H1 (cell line): Measurements from ENCODE around the gene RBP7. TPM values are rescaled to one million over a fixed set of nuclear protein-coding genes. Genes with fewer than 3 reads are reported as not detected.

ENCODE experiments used
- CTCF ChIA-PET: fragments of 300-600 bp; sonication (Branson Sonifier 250); formaldehyde crosslinking; loops from one replicate; lab custom pipeline; 2021; ENCODE audit not compliant: partially characterized antibody; lab: Charles Lee
- POLR2A ChIA-PET: fragments of 300-600 bp; sonication (Branson Sonifier 250); formaldehyde crosslinking; loops from one replicate; lab custom pipeline; 2021; ENCODE audit warnings: inconsistent platforms; ENCODE audit not compliant: partially characterized antibody; lab: Charles Lee
- DNase-seq, 2 experiments: peaks; one replicate each; pipeline versions ENCODE4 v3.0.0 to v3.0.0-alpha.2; 2010 to 2022; ENCODE audit warnings: low spot score in 2 of 2, low read depth in 1 of 2, mixed read lengths in 1 of 2
- FAIRE-seq: peaks from 2 replicates; lab custom pipeline; 2011; peaks lifted over from hg19 to GRCh38; lab: Jason Lieb, UNC
- H2AFZ ChIP-seq: 2 replicates; pipeline ENCODE4 v1.8.1; 2012; ENCODE audit warnings: low read length, inconsistent platforms
- H2AK5ac ChIP-seq: 2 replicates; pipeline ENCODE4 v1.6.1; 2013; ENCODE audit warnings: low read depth, low read length
- H2BK120ac ChIP-seq: replicated peaks from 2 replicates; pipeline ENCODE3; 2013; ENCODE audit warnings: low read depth, low read length, inconsistent platforms
- H2BK12ac ChIP-seq: 2 replicates; pipeline ENCODE4 v1.6.1; 2013; ENCODE audit warnings: low read depth, low read length
- H2BK15ac ChIP-seq: 2 replicates; pipeline ENCODE4 v1.6.1; 2013; ENCODE audit warnings: low read length
- H2BK20ac ChIP-seq: 2 replicates; pipeline ENCODE4 v1.6.1; 2013; ENCODE audit warnings: low read length
- H2BK5ac ChIP-seq: 2 replicates; pipeline ENCODE4 v1.6.1; 2013; ENCODE audit warnings: low read depth, low read length
- H3K14ac ChIP-seq: 2 replicates; pipeline ENCODE4 v1.6.1; 2013; ENCODE audit warnings: inconsistent platforms; ENCODE audit not compliant: insufficient read length
- H3K18ac ChIP-seq: 2 replicates; pipeline ENCODE4 v1.6.1; 2013; ENCODE audit warnings: low read length; ENCODE audit errors: extremely low read depth
- H3K23ac ChIP-seq: 2 replicates; pipeline ENCODE4 v1.6.1; 2013; ENCODE audit warnings: inconsistent platforms; ENCODE audit not compliant: insufficient read length
- H3K23me2 ChIP-seq: 2 replicates; pipeline ENCODE4 v1.6.1; 2013; ENCODE audit warnings: low read depth, low read length
- H3K27ac ChIP-seq: 2 replicates; pipeline ENCODE4 v1.6.1; 2011; ENCODE audit warnings: low read depth, low read length, inconsistent platforms
- H3K27me3 ChIP-seq, 4 experiments: replicated peaks in 1 of 4; 1 replicate in 1 of 4; 2 replicates in 3 of 4; pipeline versions ENCODE4 v1.6.1 to v1.8.1; 2011 to 2013; ENCODE audit warnings: low read length in 3 of 4, mild to moderate bottlenecking in 3 of 4, inconsistent platforms in 2 of 4, mixed read lengths in 2 of 4, moderate library complexity in 1 of 4; ENCODE audit not compliant: control insufficient read depth in 3 of 4, insufficient read depth in 3 of 4; ENCODE audit errors: extremely low read depth in 1 of 4
- H3K36me3 ChIP-seq, 4 experiments: 2 replicates each; pipeline versions ENCODE4 v1.6.1 to v1.8.1; 2011 to 2013; ENCODE audit warnings: mild to moderate bottlenecking in 4 of 4, low read length in 3 of 4, moderate library complexity in 2 of 4, control low read depth in 1 of 4, inconsistent platforms in 1 of 4; ENCODE audit not compliant: insufficient read depth in 4 of 4, control insufficient read depth in 2 of 4
- H3K4ac ChIP-seq: replicated peaks from 2 replicates; pipeline ENCODE3; 2013; ENCODE audit warnings: low read length, low read depth, mixed read lengths, inconsistent platforms; ENCODE audit not compliant: insufficient read length
- H3K4me1 ChIP-seq, 4 experiments: replicated peaks in 1 of 4; 1 replicate in 1 of 4; 2 replicates in 3 of 4; pipeline versions ENCODE4 v1.6.1 to v1.8.1; 2011 to 2013; ENCODE audit warnings: low read length in 3 of 4, inconsistent platforms in 2 of 4, mixed read lengths in 1 of 4; ENCODE audit not compliant: insufficient read depth in 4 of 4, control insufficient read depth in 3 of 4
- H3K4me2 ChIP-seq, 2 experiments: 2 replicates each; pipeline versions ENCODE4 v1.6.1 to v1.8.1; 2011 to 2013; ENCODE audit warnings: low read depth in 2 of 2, low read length in 2 of 2, control low read depth in 1 of 2, inconsistent platforms in 1 of 2, mild to moderate bottlenecking in 1 of 2; ENCODE audit not compliant: insufficient read depth in 1 of 2
- H3K4me3 ChIP-seq, 4 experiments: fragments of 200-600, 300-600 bp in 1 of 4; sonication (generic), shearing (Covaris generic), sonication (Bioruptor Twin) in 1 of 4; 2 replicates each; pipeline versions ENCODE4 v1.5.1 to v1.8.1; 2011 to 2016; ENCODE audit warnings: low read length in 4 of 4, low read depth in 3 of 4, control low read depth in 2 of 4, inconsistent platforms in 2 of 4, mild to moderate bottlenecking in 2 of 4, mixed read lengths in 1 of 4, moderate library complexity in 1 of 4; ENCODE audit not compliant: insufficient read depth in 2 of 4; ENCODE audit errors: extremely low read depth in 1 of 4
- H3K56ac ChIP-seq: replicated peaks from 2 replicates; pipeline ENCODE3; 2013; ENCODE audit warnings: low read depth, mild to moderate bottlenecking, mixed read lengths, low read length, inconsistent platforms; ENCODE audit not compliant: insufficient read length
- H3K79me1 ChIP-seq: 2 replicates; pipeline ENCODE4 v1.6.1; 2013; ENCODE audit warnings: low read depth, low read length, control low read depth
- H3K79me2 ChIP-seq, 2 experiments: 2 replicates each; pipeline versions ENCODE4 v1.6.1 to v1.8.1; 2012 to 2013; ENCODE audit warnings: low read length in 2 of 2, mild to moderate bottlenecking in 2 of 2, inconsistent platforms in 1 of 2; ENCODE audit not compliant: insufficient read depth in 2 of 2, control insufficient read depth in 1 of 2
- H3K9ac ChIP-seq, 4 experiments: replicated peaks in 1 of 4; 1 replicate in 1 of 4; 2 replicates in 3 of 4; pipeline versions ENCODE4 v1.6.1 to v1.8.1; 2011 to 2013; ENCODE audit warnings: low read depth in 3 of 4, low read length in 3 of 4, control low read depth in 2 of 4, mild to moderate bottlenecking in 2 of 4, moderate library complexity in 2 of 4, inconsistent platforms in 1 of 4; ENCODE audit errors: extremely low read depth in 1 of 4
- H3K9me3 ChIP-seq, 2 experiments: 2 replicates each; pipeline versions ENCODE4 v1.6.1 to v1.8.1; 2012 to 2013; ENCODE audit warnings: mild to moderate bottlenecking in 2 of 2, moderate library complexity in 2 of 2, control low read depth in 1 of 2, inconsistent platforms in 1 of 2, low read depth in 1 of 2, low read length in 1 of 2, mixed read lengths in 1 of 2; ENCODE audit not compliant: insufficient read depth in 2 of 2
- H4K20me1 ChIP-seq, 2 experiments: replicated peaks in 1 of 2; 2 replicates each; pipeline versions ENCODE3 to v1.8.1; 2011 to 2013; ENCODE audit warnings: inconsistent platforms in 2 of 2, low read length in 2 of 2, mild to moderate bottlenecking in 1 of 2; ENCODE audit not compliant: insufficient read depth in 2 of 2, control insufficient read depth in 1 of 2
- H4K5ac ChIP-seq: 2 replicates; pipeline ENCODE4 v1.6.1; 2013; ENCODE audit warnings: low read length, low read depth, mixed read lengths, inconsistent platforms; ENCODE audit not compliant: insufficient read length
- H4K8ac ChIP-seq: 2 replicates; pipeline ENCODE4 v1.8.0; 2013; ENCODE audit warnings: mild to moderate bottlenecking, moderate library complexity, low read length, inconsistent platforms; ENCODE audit not compliant: insufficient read depth; ENCODE audit errors: extremely low read depth
- H4K91ac ChIP-seq: replicated peaks from 2 replicates; pipeline ENCODE3; 2013; ENCODE audit warnings: low read length, mixed read lengths, inconsistent platforms; ENCODE audit not compliant: insufficient read length
- CEBPB ChIP-seq: IDR thresholded peaks from 2 replicates; pipeline ENCODE4 v1.6.1; 2012; ENCODE audit warnings: low read depth, low read length
- CHD1 ChIP-seq: IDR thresholded peaks from 2 replicates; pipeline ENCODE4 v1.6.1; 2012; ENCODE audit warnings: low read depth, low read length, improper control_type of control experiment
- CHD2 ChIP-seq: IDR thresholded peaks from 2 replicates; pipeline ENCODE4 v1.6.1; 2012; ENCODE audit warnings: low read length, improper control_type of control experiment
- GABPA ChIP-seq: IDR thresholded peaks from 2 replicates; pipeline ENCODE4 v1.6.1; 2011; ENCODE audit warnings: mild to moderate bottlenecking, low read length, moderate library complexity, borderline replicate concordance; ENCODE audit not compliant: insufficient read depth
- PHF8 ChIP-seq: fragments of 200-600 bp; sonication (generic); conservative IDR thresholded peaks from 2 replicates; pipeline ENCODE4 v1.7.1; 2012; ENCODE audit warnings: low read depth, mild to moderate bottlenecking, inconsistent platforms, low read length, moderate library complexity
- RAD21 ChIP-seq, 2 experiments: IDR thresholded peaks in 1 of 2; conservative IDR thresholded peaks in 1 of 2; 2 replicates each; pipeline ENCODE4 v1.6.1; 2011; ENCODE audit warnings: low read depth in 2 of 2, low read length in 2 of 2, improper control_type of control experiment in 1 of 2, inconsistent platforms in 1 of 2, mild to moderate bottlenecking in 1 of 2, moderate library complexity in 1 of 2
- SP1 ChIP-seq: IDR thresholded peaks from 2 replicates; pipeline ENCODE4 v1.6.1; 2011; ENCODE audit warnings: low read depth, low read length
- SP2 ChIP-seq: IDR thresholded peaks from 2 replicates; pipeline ENCODE4 v1.6.1; 2012; ENCODE audit warnings: mild to moderate bottlenecking, low read length, inconsistent platforms
- SP4 ChIP-seq: IDR thresholded peaks from 2 replicates; pipeline ENCODE4 v1.6.1; 2012; ENCODE audit warnings: low read length, inconsistent platforms
- SRF ChIP-seq: IDR thresholded peaks from 2 replicates; pipeline ENCODE4 v1.6.1; 2011; ENCODE audit warnings: mild to moderate bottlenecking, low read depth, low read length, moderate library complexity
- SUZ12 ChIP-seq: fragments of 200-600 bp; sonication (generic); IDR thresholded peaks from 2 replicates; pipeline ENCODE4 v1.6.1; 2012; ENCODE audit warnings: mild to moderate bottlenecking, inconsistent platforms, low read length, moderate library complexity, mixed read lengths
- TAF7 ChIP-seq: optimal IDR thresholded peaks from 2 replicates; pipeline ENCODE3; 2011; ENCODE audit warnings: low read depth, mild to moderate bottlenecking, inconsistent platforms, low read length, moderate library complexity, borderline replicate concordance
- TCF12 ChIP-seq: IDR thresholded peaks from 2 replicates; pipeline ENCODE4 v1.6.1; 2011; ENCODE audit warnings: low read depth, mild to moderate bottlenecking, low read length
- WGBS, 2 experiments: shearing (Covaris generic) in 1 of 2; methylation state at CpG; one replicate each; pipeline versions ENCODE4 v1.1.6 to v1.1.7; 2013 to 2015; ENCODE audit warnings: low lambda C conversion rate in 2 of 2, mixed read lengths in 2 of 2, inconsistent platforms in 1 of 2, low coverage in 1 of 2, missing lambda C conversion rate in 1 of 2; ENCODE audit not compliant: insufficient replicate concordance in 2 of 2, insufficient coverage in 1 of 2, insufficient read length in 1 of 2; ENCODE audit errors: extremely low coverage in 1 of 2, missing lambda C conversion rate in 1 of 2; 5-methylcytosine and 5-hydroxymethylcytosine counted together
- polyA plus RNA-seq, 7 experiments: library from polyadenylated mRNA; depleted of rRNA in 3 of 7; stranded (reverse) in 5 of 7; unstranded in 2 of 7; fragments of >200 nt in 5 of 7; fragments of 200-250 nt in 2 of 7; gene quantifications; 1 replicate in 5 of 7; 2 replicates in 1 of 7; 4 replicates in 1 of 7; pipeline versions ENCODE4 v1.2.1 to v1.2.3, GENCODE V29; 2011 to 2013; ENCODE audit warnings: missing spikeins in 2 of 7, mixed read lengths in 2 of 7
- total RNA-seq: library from RNA; stranded (reverse); fragmentation: NEBNext Ultra II Directional; extraction: Animal tissue kit (Norgen Biotek cat#: 25700); gene quantifications from 2 replicates; pipeline ENCODE4 v1.2.1, GENCODE V29; 2021
- TF ChIP-seq, protein P1 (sequence below): IDR thresholded peaks from 2 replicates; pipeline ENCODE4 v1.6.1; 2012; ENCODE audit warnings: inconsistent platforms

The RBP7 gene
- total and polyA plus RNA-seq, 2 of the 8 experiments (the other 6 are each of a cell fraction or from before 2014, with no cell fraction given): 5.7 to 7.2 TPM

DNA sequence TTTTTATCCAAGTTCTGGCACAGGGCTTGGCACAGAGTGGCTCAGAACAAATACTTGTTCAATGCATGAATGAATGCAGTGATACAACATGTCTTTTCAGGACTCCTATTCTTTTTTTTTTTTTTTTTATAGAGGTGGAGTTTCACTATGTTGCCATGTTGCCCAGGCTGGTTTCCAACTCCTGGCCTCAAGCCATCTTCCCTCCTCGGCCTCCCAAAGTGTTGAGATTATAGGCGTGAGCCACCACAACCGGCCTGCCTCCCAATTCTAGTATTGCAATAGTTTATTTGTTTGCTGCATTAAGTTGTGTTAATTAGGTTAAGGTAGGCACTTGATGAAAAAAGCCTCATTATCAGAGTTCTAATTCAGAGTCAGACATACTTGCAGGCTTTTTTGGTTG lies 53.6 kb downstream of the RBP7 start:
- Histone ChIP-seq H2BK12ac (no peak overlapping the region), H3K4me1 (peaks cover 0 to 10% (median 8%) of the 10 kb centered on the region in 4 experiments; a peak in 3 of 7 replicates), H2AK5ac (no peak overlapping the region), H3K79me2 (peaks cover 3 to 87% of the 10 kb centered on the region in 2 experiments), H4K8ac (no peak overlapping the region), H2BK5ac (no peak overlapping the region), H2AFZ (no peak overlapping the region), H3K23ac (no peak overlapping the region), H2BK20ac (no peak overlapping the region), H3K79me1 (peaks cover 14% of the 10 kb centered on the region), H3K27ac (no peak overlapping the region), H3K4me2 (no peak overlapping the region), H2BK15ac (no peak overlapping the region), H3K14ac (no peak overlapping the region), H3K18ac (no peak overlapping the region), H4K91ac (no peak overlapping the region), H2BK120ac (no peak overlapping the region), H4K5ac (no peak overlapping the region), H3K23me2 (no peaks in the 10 kb centered on the region), H4K20me1 (peaks cover 2 to 5% of the 10 kb centered on the region in 2 experiments), H3K36me3 (no peaks in the 10 kb centered on the region; a peak in 1 of 8 replicates), H3K9me3 (no peaks in the 10 kb centered on the region), H3K4ac (no peak overlapping the region), H3K56ac (no peak overlapping the region), H3K9ac (no peak overlapping the region), H3K27me3 (no peaks in the 10 kb centered on the region), H3K4me3 (no peak overlapping the region)
- ChIA-PET CTCF (interaction anchor here (1.1 kb wide), 1 partner anchor 21 kb away, joined by 3 read pairs; no protein-coding TSS in a partner anchor), POLR2A (interaction anchor here (1.3 kb wide), 1 partner anchor 13 kb away, joined by 3 read pairs; no protein-coding TSS in a partner anchor)
- no peak for FAIRE-seq
- WGBS, 2 experiments: 100% methylated on average over 3 of the region's 3 CpGs; no CpG with 5 or more reads in 1 of the 2 experiments
- DNase-seq: no peak
- TF ChIP-seq RAD21 (IDR thresholded peaks at IDR 0.05 in 1 of 2, conservative IDR thresholded peaks at IDR 0.05 in 1 of 2; ENCODE audit: low read depth in 2 of 2, low read length in 2 of 2): no peak
- no peak for TF ChIP-seq TCF12
- TF ChIP-seq TAF7: no peak
- no peak for TF ChIP-seq SP4
- no peak for TF ChIP-seq SUZ12
- TF ChIP-seq, protein P1, sequence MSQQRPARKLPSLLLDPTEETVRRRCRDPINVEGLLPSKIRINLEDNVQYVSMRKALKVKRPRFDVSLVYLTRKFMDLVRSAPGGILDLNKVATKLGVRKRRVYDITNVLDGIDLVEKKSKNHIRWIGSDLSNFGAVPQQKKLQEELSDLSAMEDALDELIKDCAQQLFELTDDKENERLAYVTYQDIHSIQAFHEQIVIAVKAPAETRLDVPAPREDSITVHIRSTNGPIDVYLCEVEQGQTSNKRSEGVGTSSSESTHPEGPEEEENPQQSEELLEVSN: no peak
- TF ChIP-seq PHF8: no peak
- no peak for TF ChIP-seq CHD2
- TF ChIP-seq CHD1: no peak
- TF ChIP-seq SRF: no peak
- no peak for TF ChIP-seq SP1
- no peak for TF ChIP-seq CEBPB
- TF ChIP-seq GABPA: no peak
- no peak for TF ChIP-seq SP2
